ENCODE results near the gene ABLIM3.
A peak's percentile ranks its signal among the peaks of the same experiment; 100 is the strongest.

ABLIM3 gene

GRCh38 chr5:149221326-149221725 lies 80.0 kb downstream of the ABLIM3 start:
- DNase-seq, result no peak

GRCh38 chr5:149221731-149222342 lies 80.5 kb downstream of the ABLIM3 start:
- no peak for DNase-seq

GRCh38 chr5:149223081-149223848 lies 82.0 kb downstream of the ABLIM3 start:
- no peak for DNase-seq

GRCh38 chr5:149224282-149224681 lies 83.0 kb downstream of the ABLIM3 start:
- DNase-seq, result no peak

- DNase-seq, result no peak
These were observed 86.0 kb downstream of the ABLIM3 start for GRCh38 chr5:149227168-149227826.

- DNase-seq, result no peak
These were observed 87.5 kb downstream of the ABLIM3 start for GRCh38 chr5:149228618-149229297.

- DNase-seq, result no peak
These were observed 88.1 kb downstream of the ABLIM3 start for GRCh38 chr5:149229298-149229937.

- no peak for DNase-seq
These were observed 94.5 kb downstream of the ABLIM3 start for GRCh38 chr5:149235841-149236240.

- no peak for DNase-seq
These were observed 96.4 kb downstream of the ABLIM3 start for GRCh38 chr5:149237662-149238061.

GRCh38 chr5:149238540-149238939 lies 97.2 kb downstream of the ABLIM3 start:
- no peak for DNase-seq

- no peak for DNase-seq
These were observed 98.6 kb downstream of the ABLIM3 start for GRCh38 chr5:149239917-149240316.

GRCh38 chr5:149240354-149240998 lies 99.2 kb downstream of the ABLIM3 start:
- DNase-seq, result peak; percentile 74

GRCh38 chr5:149242339-149242738 lies 101.0 kb downstream of the ABLIM3 start:
- no peak for DNase-seq

- DNase-seq, result no peak
These were observed 105.6 kb downstream of the ABLIM3 start for GRCh38 chr5:149246906-149247305.

GRCh38 chr5:149247726-149248125 lies 106.4 kb downstream of the ABLIM3 start:
- no peak for DNase-seq

GRCh38 chr5:149251546-149251945 lies 110.3 kb downstream of the ABLIM3 start:
- DNase-seq, result no peak

GRCh38 chr5:149254506-149254905 lies 113.2 kb downstream of the ABLIM3 start:
- no peak for DNase-seq

- DNase-seq, result no peak
These were observed 115.2 kb downstream of the ABLIM3 start for GRCh38 chr5:149256451-149256850.

- no peak for DNase-seq
These were observed 115.8 kb downstream of the ABLIM3 start for GRCh38 chr5:149257131-149257530.

GRCh38 chr5:149257889-149258705 lies 116.8 kb downstream of the ABLIM3 start:
- no peak for DNase-seq

GRCh38 chr5:149260761-149261160 lies 119.5 kb downstream of the ABLIM3 start:
- DNase-seq, result no peak

GRCh38 chr5:149261246-149261645 lies 120.0 kb downstream of the ABLIM3 start:
- no peak for DNase-seq

Data from activated T-cell treated with anti-CD3 and anti-CD28 coated beads, Interleukin-2, amount 50 U/mL, for 1 hour (primary cell).